HCT116 (cell line): Measurements from ENCODE around the gene FGFBP2. TPM values are rescaled to one million over a fixed set of nuclear protein-coding genes. Genes with fewer than 3 reads are reported as not detected.

Experiments used
- ATAC-seq: fragments of 200-7000 bp; cut with Tn5 transposase; 2 replicates; pipeline ENCODE4 v1.9.1; 2020; ENCODE audit warnings: mild to moderate bottlenecking, moderate library complexity
- BruUV-seq: library from RNA; stranded (reverse); fragments of 400-500 nt; replicated peaks from 2 replicates; lab custom pipeline; 2021; lab: Mats Ljungman, UMichigan
- CTCF ChIA-PET: fragments of 300-600 bp; sonication (Branson Sonifier 250); formaldehyde crosslinking; loops from one replicate; lab custom pipeline; 2021; ENCODE audit warnings: antibody characterized with exemption; lab: Charles Lee
- POLR2A ChIA-PET: fragments of 300-600, 350-600 bp; sonication (Branson Sonifier 250); formaldehyde crosslinking; loops from one replicate; lab custom pipeline; 2021; ENCODE audit warnings: antibody characterized with exemption; lab: Charles Lee
- RAD21 ChIA-PET, 2 experiments: fragments of 300-600 bp; sonication (Branson Sonifier 250); formaldehyde crosslinking; loops; one replicate each; lab custom pipeline; 2023; ENCODE audit warnings: low total read pairs in 2 of 2; ENCODE audit not compliant: uncharacterized antibody in 2 of 2, unreplicated experiment in 2 of 2, low non-redundant PET in 1 of 2; lab: Charles Lee
- DNase-seq: peaks from one replicate; pipeline ENCODE4 v3.0.0-alpha.2; 2010; ENCODE audit warnings: low read depth, low spot score
- H2AFZ ChIP-seq: fragments of 200-600 bp; shearing (Covaris generic), sonication (generic); 2 replicates; pipeline ENCODE4 v1.6.1; 2017; ENCODE audit warnings: low read depth, mixed run types, mixed read lengths, antibody characterized with exemption, low read length; ENCODE audit not compliant: poor library complexity, severe bottlenecking
- H3K27ac ChIP-seq: 2 replicates; pipeline ENCODE4 v1.5.1; 2012; ENCODE audit warnings: low read depth, low read length
- H3K27me3 ChIP-seq: fragments of 200-600 bp; sonication (generic); 2 replicates; pipeline ENCODE4 v1.6.1; 2016; ENCODE audit warnings: mixed run types, low read length, mixed read lengths; ENCODE audit not compliant: insufficient read depth
- H3K36me3 ChIP-seq, 2 experiments: fragments of 200-500 bp in 1 of 2; fragments of 200-600 bp in 1 of 2; sonication (Bioruptor generic) in 1 of 2; sonication (generic) in 1 of 2; 2 replicates each; pipeline versions ENCODE4 v1.5.1 to v1.6.1; 2014 to 2016; ENCODE audit warnings: low read length in 2 of 2, inconsistent platforms in 1 of 2, mixed read lengths in 1 of 2, mixed run types in 1 of 2; ENCODE audit not compliant: insufficient read depth in 2 of 2, control insufficient read depth in 1 of 2
- H3K4me1 ChIP-seq, 2 experiments: fragments of 200-600 bp in 1 of 2; sonication (generic) in 1 of 2; 2 replicates each; pipeline versions ENCODE4 v1.5.1 to v1.6.1; 2012 to 2017; ENCODE audit warnings: low read length in 2 of 2, inconsistent platforms in 1 of 2, mild to moderate bottlenecking in 1 of 2, mixed read lengths in 1 of 2, mixed run types in 1 of 2, moderate library complexity in 1 of 2; ENCODE audit not compliant: insufficient read depth in 2 of 2, control insufficient read depth in 1 of 2
- H3K4me2 ChIP-seq: fragments of 200-600 bp; sonication (generic); 2 replicates; pipeline ENCODE4 v1.6.1; 2017; ENCODE audit warnings: mixed run types, low read length, mixed read lengths
- H3K4me3 ChIP-seq, 2 experiments: fragments of 200-600 bp in 1 of 2; sonication (generic) in 1 of 2; replicated peaks in 1 of 2; 2 replicates each; pipeline ENCODE4 v1.5.1; 2011 to 2016; ENCODE audit warnings: low read length in 2 of 2, control low read depth in 1 of 2, low read depth in 1 of 2, mild to moderate bottlenecking in 1 of 2, mixed read lengths in 1 of 2, mixed run types in 1 of 2
- H3K79me2 ChIP-seq: fragments of 200-600 bp; sonication (generic); 2 replicates; pipeline ENCODE4 v1.6.1; 2017; ENCODE audit warnings: mild to moderate bottlenecking, mixed run types, low read length, moderate library complexity, mixed read lengths; ENCODE audit not compliant: insufficient read depth
- H3K9ac ChIP-seq: fragments of 200-600 bp; sonication (generic); 2 replicates; pipeline ENCODE4 v1.6.1; 2016; ENCODE audit warnings: low read length, mixed read lengths
- H3K9me2 ChIP-seq: fragments of 200-600 bp; sonication (generic), shearing (Covaris generic); 2 replicates; pipeline ENCODE4 v1.6.1; 2017; ENCODE audit warnings: mixed run types, mild to moderate bottlenecking, moderate library complexity; ENCODE audit not compliant: insufficient read depth
- H3K9me3 ChIP-seq, 2 experiments: fragments of 200-500 bp in 1 of 2; fragments of 200-600 bp in 1 of 2; sonication (Bioruptor generic) in 1 of 2; sonication (generic) in 1 of 2; 2 replicates each; pipeline ENCODE4 v1.6.1; 2014 to 2017; ENCODE audit warnings: low read length in 2 of 2, mixed read lengths in 2 of 2, inconsistent platforms in 1 of 2, low read depth in 1 of 2, mild to moderate bottlenecking in 1 of 2, mixed run types in 1 of 2, moderate library complexity in 1 of 2; ENCODE audit not compliant: control insufficient read depth in 1 of 2, insufficient read depth in 1 of 2
- H4K20me1 ChIP-seq: fragments of 200-600 bp; sonication (generic), shearing (Covaris generic); 2 replicates; pipeline ENCODE4 v1.6.1; 2017; ENCODE audit warnings: mixed run types, mild to moderate bottlenecking, moderate library complexity; ENCODE audit not compliant: insufficient read depth
- EZH2 ChIP-seq: fragments of 200-600 bp; sonication (generic); IDR thresholded peaks from 2 replicates; pipeline ENCODE4 v1.6.1; 2017; ENCODE audit warnings: antibody characterized with exemption, mixed run types
- EZH2phosphoT487 ChIP-seq: fragments of 200-600 bp; IDR thresholded peaks from 2 replicates; pipeline ENCODE4 v1.6.1; 2018; ENCODE audit warnings: antibody characterized with exemption, borderline replicate concordance
- POLR2AphosphoS5 ChIP-seq: IDR thresholded peaks from 2 replicates; pipeline ENCODE4 v1.6.1; 2011; ENCODE audit warnings: mild to moderate bottlenecking, low read depth, low read length, moderate library complexity
- RAD21 ChIP-seq: IDR thresholded peaks from 2 replicates; pipeline ENCODE4 v1.6.1; 2012; ENCODE audit warnings: low read depth, mild to moderate bottlenecking
- YY1 ChIP-seq: IDR thresholded peaks from 2 replicates; pipeline ENCODE4 v1.6.1; 2011; ENCODE audit warnings: low read length, low read depth, moderate library complexity, mild to moderate bottlenecking; ENCODE audit not compliant: insufficient replicate concordance; ENCODE audit errors: extremely low read depth
- intact Hi-C: fragments of 100-400 bp; cut with micrococcal nuclease; formaldehyde crosslinking; loops from 2 replicates; pipeline ENCODE4 v1.10.0; 2022
- total RNA-seq: library from RNA; stranded (reverse); gene quantifications from one replicate; pipeline ENCODE4 v1.2.1, GENCODE V29; 2021; ENCODE audit not compliant: unreplicated experiment

The FGFBP2 gene
- total RNA-seq, 1 experiment from 2014 or later, result not detected

GRCh38 chr4:15996773-15997172 lies 33.8 kb upstream of the FGFBP2 start:
- intact Hi-C loops, result no loop called here
- TF ChIP-seq POLR2AphosphoS5 (no peak), YY1 (no peak)
- Histone ChIP-seq H3K4me3 (no peak overlapping the region), H3K4me1 (peaks cover 0 to 4% of the 10 kb centered on the region in 2 experiments; a peak in 1 of 4 replicates), H3K79me2 (no peaks in the 10 kb centered on the region), H2AFZ (no peak overlapping the region), H3K9me3 (no peaks in the 10 kb centered on the region), H4K20me1 (no peaks in the 10 kb centered on the region), H3K9me2 (no peaks in the 10 kb centered on the region), H3K27ac (no peak overlapping the region), H3K36me3 (no peaks in the 10 kb centered on the region), H3K27me3 (no peaks in the 10 kb centered on the region), H3K4me2 (no peak overlapping the region), H3K9ac (no peak overlapping the region)
- ATAC-seq, result no peak
- BruUV-seq, result no TSS peak
- RAD21 ChIA-PET, result no interaction called here
- POLR2A ChIA-PET, result no interaction called here
- CTCF ChIA-PET, result interaction anchor here (1.7 kb wide), 1 partner anchor 191 kb away, joined by 7 read pairs; no protein-coding TSS in a partner anchor
- DNase-seq, result no peak

DNA sequence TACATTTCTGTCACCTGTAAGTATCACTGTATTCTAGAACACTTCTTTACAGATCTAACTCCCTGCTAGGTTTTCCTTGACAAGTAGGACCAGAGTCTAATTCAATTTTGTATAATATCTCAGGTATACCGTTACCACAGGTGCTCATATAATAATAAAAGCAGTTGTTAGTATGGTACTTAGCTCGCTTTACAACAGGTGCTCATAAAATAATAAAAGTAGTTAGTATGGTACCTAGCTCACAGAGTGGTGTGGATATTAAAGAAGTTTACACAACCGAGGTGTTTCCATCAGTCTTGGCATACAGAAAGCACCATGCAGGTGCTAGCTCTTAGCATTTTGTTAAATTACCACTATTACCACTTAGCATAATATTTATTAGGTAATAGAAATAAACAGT lies 32.9 kb upstream of the FGFBP2 start:
- Histone ChIP-seq H3K4me2 (no peak overlapping the region), H3K9me2 (no peaks in the 10 kb centered on the region), H3K9ac (no peak overlapping the region), H4K20me1 (no peaks in the 10 kb centered on the region), H2AFZ (no peak overlapping the region), H3K36me3 (no peaks in the 10 kb centered on the region), H3K9me3 (no peaks in the 10 kb centered on the region)
- RAD21 ChIA-PET, result no interaction called here
- POLR2A ChIA-PET, result no interaction called here
- DNase-seq, result no peak
- ATAC-seq, result no peak
- BruUV-seq, result no TSS peak
- no peak for TF ChIP-seq EZH2phosphoT487
- TF ChIP-seq EZH2, result no peak
- no peak for TF ChIP-seq RAD21
- TF ChIP-seq, all 23 proteins: peak for 0
- Histone ChIP-seq H3K4me1 (no peaks in the 10 kb centered on the region), H3K4me3 (no peak overlapping the region), H3K79me2 (no peaks in the 10 kb centered on the region), H3K27me3 (no peaks in the 10 kb centered on the region), H3K27ac (no peak overlapping the region)
- CTCF ChIA-PET, result interaction anchor here (1.7 kb wide), 1 partner anchor 190 kb away, joined by 7 read pairs; no protein-coding TSS in a partner anchor
- intact Hi-C loops, result no loop called here
